ENCODE results near the gene CDK9.

GRCh38 chr9:127763918-127764384 is 21.9 kb upstream of the CDK9 start:
- TF ChIP-seq, protein P1, sequence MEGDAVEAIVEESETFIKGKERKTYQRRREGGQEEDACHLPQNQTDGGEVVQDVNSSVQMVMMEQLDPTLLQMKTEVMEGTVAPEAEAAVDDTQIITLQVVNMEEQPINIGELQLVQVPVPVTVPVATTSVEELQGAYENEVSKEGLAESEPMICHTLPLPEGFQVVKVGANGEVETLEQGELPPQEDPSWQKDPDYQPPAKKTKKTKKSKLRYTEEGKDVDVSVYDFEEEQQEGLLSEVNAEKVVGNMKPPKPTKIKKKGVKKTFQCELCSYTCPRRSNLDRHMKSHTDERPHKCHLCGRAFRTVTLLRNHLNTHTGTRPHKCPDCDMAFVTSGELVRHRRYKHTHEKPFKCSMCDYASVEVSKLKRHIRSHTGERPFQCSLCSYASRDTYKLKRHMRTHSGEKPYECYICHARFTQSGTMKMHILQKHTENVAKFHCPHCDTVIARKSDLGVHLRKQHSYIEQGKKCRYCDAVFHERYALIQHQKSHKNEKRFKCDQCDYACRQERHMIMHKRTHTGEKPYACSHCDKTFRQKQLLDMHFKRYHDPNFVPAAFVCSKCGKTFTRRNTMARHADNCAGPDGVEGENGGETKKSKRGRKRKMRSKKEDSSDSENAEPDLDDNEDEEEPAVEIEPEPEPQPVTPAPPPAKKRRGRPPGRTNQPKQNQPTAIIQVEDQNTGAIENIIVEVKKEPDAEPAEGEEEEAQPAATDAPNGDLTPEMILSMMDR (IDR thresholded peaks at IDR 0.05), result peak in 1 of 3 donors; percentile 16
- no peak for TF ChIP-seq POLR2A (IDR thresholded peaks at IDR 0.05)

Measured in breast epithelium (tissue), 3 donors.